Measurements from ENCODE around the gene STPG1. TPM values are rescaled to one million over a fixed set of nuclear protein-coding genes. Genes with fewer than 3 reads are reported as not detected.

Gene STPG1
- total RNA-seq, 4 donors from 2014 or later = 1.0 to 11.5 (median 4.0) TPM

DNA sequence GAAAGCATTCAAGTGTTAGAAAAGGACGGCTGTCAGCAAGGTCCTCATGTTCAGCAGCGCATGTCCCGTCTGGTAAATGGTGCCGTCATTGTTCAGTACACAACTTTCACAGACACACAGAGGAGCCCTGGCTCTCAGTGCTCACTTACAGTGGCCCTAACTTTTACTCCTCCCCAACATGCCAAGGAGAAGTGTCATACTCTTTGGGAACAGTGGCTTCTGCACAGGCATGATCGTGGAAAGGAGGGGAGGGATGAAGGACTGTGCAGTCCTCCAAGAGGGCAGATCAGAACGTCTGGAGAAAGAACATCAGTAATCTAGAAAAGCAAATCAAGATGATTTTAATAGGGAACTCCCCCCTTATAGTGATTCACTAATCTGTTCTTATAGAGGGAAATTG lies 98.2 kb downstream of the STPG1 start:
- no peaks in the 10 kb centered on the region for H3K27me3 ChIP-seq
- no peak for DNase-seq
- no peaks in the 10 kb centered on the region for H3K36me3 ChIP-seq
- H3K4me3 ChIP-seq = no peak overlapping the region
- no peak overlapping the region for H3K27ac ChIP-seq
- H3K9me3 ChIP-seq = no peaks in the 10 kb centered on the region
- intact Hi-C loops (cut with DNase I; ENCODE audit: low total_unique reads) = no loop called here
- peaks cover 0 to 6% of the 10 kb centered on the region in 2 donors for H3K4me1 ChIP-seq
- TF ChIP-seq POLR2A (IDR thresholded peaks at IDR 0.05) = no peak
- TF ChIP-seq, protein P1, sequence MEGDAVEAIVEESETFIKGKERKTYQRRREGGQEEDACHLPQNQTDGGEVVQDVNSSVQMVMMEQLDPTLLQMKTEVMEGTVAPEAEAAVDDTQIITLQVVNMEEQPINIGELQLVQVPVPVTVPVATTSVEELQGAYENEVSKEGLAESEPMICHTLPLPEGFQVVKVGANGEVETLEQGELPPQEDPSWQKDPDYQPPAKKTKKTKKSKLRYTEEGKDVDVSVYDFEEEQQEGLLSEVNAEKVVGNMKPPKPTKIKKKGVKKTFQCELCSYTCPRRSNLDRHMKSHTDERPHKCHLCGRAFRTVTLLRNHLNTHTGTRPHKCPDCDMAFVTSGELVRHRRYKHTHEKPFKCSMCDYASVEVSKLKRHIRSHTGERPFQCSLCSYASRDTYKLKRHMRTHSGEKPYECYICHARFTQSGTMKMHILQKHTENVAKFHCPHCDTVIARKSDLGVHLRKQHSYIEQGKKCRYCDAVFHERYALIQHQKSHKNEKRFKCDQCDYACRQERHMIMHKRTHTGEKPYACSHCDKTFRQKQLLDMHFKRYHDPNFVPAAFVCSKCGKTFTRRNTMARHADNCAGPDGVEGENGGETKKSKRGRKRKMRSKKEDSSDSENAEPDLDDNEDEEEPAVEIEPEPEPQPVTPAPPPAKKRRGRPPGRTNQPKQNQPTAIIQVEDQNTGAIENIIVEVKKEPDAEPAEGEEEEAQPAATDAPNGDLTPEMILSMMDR (IDR thresholded peaks at IDR 0.05) = no peak

DNA sequence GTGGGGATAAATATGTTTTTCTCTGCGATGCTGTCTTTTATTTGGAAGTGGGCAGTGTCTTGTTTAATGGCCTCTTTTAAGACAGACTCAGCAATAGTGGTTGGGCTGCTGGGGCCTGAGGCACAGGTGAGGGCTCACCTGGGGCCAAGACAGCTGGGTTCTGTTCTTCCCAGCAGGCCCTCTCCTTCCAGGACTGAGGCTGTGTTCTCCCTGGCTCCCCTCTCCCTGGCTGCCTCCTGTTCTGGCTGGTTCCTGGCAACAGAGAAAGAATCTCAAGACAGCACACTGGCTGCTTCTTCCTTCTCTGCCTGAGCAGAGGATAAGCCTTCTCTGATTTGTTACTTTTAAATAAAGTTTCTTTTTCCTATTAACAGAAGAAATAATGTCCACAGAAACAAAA lies 101.8 kb downstream of the STPG1 start:
- H3K4me3 ChIP-seq = no peak overlapping the region
- no peaks in the 10 kb centered on the region for H3K9me3 ChIP-seq
- no peak overlapping the region for H3K27ac ChIP-seq
- DNase-seq = no peak
- no peaks in the 10 kb centered on the region for H3K36me3 ChIP-seq
- intact Hi-C loops (cut with DNase I; ENCODE audit: low total_unique reads) = no loop called here
- no peaks in the 10 kb centered on the region for H3K27me3 ChIP-seq
- no peaks in the 10 kb centered on the region for H3K4me1 ChIP-seq
- TF ChIP-seq, protein P1 (IDR thresholded peaks at IDR 0.05) = no peak

DNA sequence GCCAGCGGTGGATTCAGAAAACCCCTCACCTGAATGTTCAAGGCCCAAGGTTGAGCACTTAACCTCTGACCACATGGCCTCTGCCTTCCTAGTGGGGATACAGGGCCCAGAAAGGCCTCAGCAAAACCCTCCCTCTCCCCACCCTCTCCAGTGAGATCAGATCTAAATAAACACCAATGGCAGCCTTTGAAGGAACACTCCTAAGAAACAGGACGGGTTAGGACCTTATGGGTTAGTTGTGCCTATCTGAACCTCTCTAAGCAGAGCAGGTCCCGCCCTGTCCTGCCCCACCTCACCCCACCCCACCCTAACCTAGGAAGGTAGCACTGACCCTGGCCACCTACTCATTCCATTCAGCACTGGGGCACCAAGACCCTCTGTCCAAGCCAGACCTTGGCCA lies 102.3 kb downstream of the STPG1 start:
- Histone ChIP-seq H3K27ac (no peak overlapping the region), H3K9me3 (no peaks in the 10 kb centered on the region), H3K36me3 (no peaks in the 10 kb centered on the region), H3K4me1 (no peaks in the 10 kb centered on the region), H3K4me3 (no peak overlapping the region), H3K27me3 (no peaks in the 10 kb centered on the region)
- intact Hi-C loops (cut with DNase I; ENCODE audit: low total_unique reads) = no loop called here
- no peak for DNase-seq
- TF ChIP-seq, protein P1 (IDR thresholded peaks at IDR 0.05) = no peak
- TF ChIP-seq POLR2A (IDR thresholded peaks at IDR 0.05) = no peak

DNA sequence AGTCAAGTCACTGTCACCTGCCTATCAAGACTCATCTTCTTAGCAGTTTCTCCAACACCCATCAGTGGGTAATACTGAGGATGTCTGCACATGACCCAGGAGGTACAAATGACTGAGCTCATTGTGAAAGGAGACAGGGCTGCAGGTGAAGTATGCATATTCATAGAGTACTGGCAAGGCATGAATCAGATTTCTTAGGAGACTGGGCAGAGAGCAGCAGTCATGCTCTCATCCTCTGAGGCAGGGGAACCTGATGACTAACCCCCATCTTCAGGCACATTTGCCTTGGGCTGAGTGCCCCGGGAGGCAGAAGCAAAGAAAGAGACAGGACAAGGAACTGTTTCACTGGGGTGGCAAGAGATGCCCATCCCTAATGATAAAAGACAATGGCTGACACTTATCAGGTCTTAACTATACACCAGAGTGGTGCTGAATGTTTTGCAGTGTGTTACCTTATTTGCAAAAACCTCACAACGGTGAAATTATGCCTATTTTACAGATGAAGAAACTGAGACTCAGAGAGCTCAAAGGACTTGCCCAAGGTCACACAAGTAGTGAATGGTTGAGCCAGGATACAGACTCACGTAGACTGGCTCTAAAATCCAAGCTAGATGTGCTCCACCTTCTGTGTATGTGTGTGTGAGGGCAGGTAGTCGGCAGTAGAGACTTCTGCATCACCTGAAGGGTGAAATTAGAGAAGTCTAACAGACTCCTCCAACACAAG lies 103.7 kb downstream of the STPG1 start:
- H3K27ac ChIP-seq = no peak overlapping the region
- H3K9me3 ChIP-seq = no peaks in the 10 kb centered on the region
- H3K4me1 ChIP-seq = no peaks in the 10 kb centered on the region
- DNase-seq = no peak
- no peaks in the 10 kb centered on the region for H3K36me3 ChIP-seq
- H3K27me3 ChIP-seq = no peaks in the 10 kb centered on the region
- intact Hi-C loops (cut with DNase I; ENCODE audit: low total_unique reads) = no loop called here
- TF ChIP-seq POLR2A (IDR thresholded peaks at IDR 0.05) = no peak
- no peak overlapping the region for H3K4me3 ChIP-seq

DNA sequence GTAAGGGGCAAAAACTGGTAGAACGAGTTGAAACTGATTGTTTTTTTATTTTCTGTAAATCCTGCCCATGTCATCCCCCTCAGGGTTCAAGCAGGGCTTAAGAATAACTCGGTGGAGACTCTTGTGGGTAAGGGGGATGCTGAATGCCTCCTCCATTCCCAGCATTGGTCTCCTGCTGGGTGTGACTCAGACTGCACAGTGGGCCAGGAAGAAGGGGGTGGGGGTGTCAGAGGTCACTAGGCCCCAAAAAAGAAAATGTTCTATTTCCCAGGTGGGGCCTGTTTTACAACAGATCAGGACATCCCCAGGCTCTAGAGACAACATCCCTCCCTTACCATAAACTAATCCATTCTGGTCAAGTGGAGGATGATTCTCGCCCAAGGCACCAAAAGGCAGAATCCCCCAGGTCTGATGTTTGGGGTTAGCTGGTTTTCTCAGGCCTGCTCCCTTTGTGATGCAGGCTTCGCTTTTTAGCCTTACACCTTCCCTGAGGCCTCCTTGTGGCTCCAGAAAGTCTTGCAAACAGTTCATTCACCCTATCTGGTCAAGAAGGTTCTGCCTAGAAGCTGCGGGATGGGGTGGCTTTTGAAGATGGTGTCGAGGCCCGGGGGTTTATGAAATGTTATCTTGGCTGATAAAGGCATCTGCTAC lies 105.1 kb downstream of the STPG1 start:
- no peak overlapping the region for H3K4me3 ChIP-seq
- no peaks in the 10 kb centered on the region for H3K27me3 ChIP-seq
- H3K4me1 ChIP-seq = no peaks in the 10 kb centered on the region
- no peaks in the 10 kb centered on the region for H3K9me3 ChIP-seq
- intact Hi-C loops (cut with DNase I; ENCODE audit: low total_unique reads) = no loop called here
- H3K36me3 ChIP-seq = no peaks in the 10 kb centered on the region
- no peak for DNase-seq
- H3K27ac ChIP-seq = no peak overlapping the region
- TF ChIP-seq, protein P1 (IDR thresholded peaks at IDR 0.05) = no peak
- TF ChIP-seq POLR2A (IDR thresholded peaks at IDR 0.05) = no peak

Other genes starting within 250 kb of the STPG1 start
- 1 to 10 TPM in 2 of 4 donors, under 1 TPM in 1, not detected in 1; 0.29 to 2.6 (median 1.3) TPM for gene IFNLR1, start 226.5 kb downstream of the STPG1 start, total RNA-seq
- gene GRHL3, start 94.4 kb downstream of the STPG1 start, total RNA-seq = under 1 TPM in 2 of 4 donors, not detected in 2; 0.15 to 0.35 TPM
- 10 to 100 TPM; 14.2 to 36.8 (median 21.5) TPM for gene NIPAL3, start 2.0 kb upstream of the STPG1 start, total RNA-seq
- 10 to 100 TPM in 2 of 4 donors, 1 to 10 TPM in 2; 2.6 to 22.1 (median 7.3) TPM for gene RCAN3, start 89.1 kb upstream of the STPG1 start, total RNA-seq
- under 1 TPM in 2 of 4 donors, not detected in 2; 0.18 to 0.48 TPM for gene NCMAP, start 142.3 kb upstream of the STPG1 start, total RNA-seq
- 100 to 1,000 TPM in 2 of 4 donors, 10 to 100 TPM in 2; 92.6 to 177 (median 129) TPM for gene SRRM1, start 229.5 kb upstream of the STPG1 start, total RNA-seq